Measurements from ENCODE around the gene SERPINB1. TPM values are rescaled to one million over a fixed set of nuclear protein-coding genes. Genes with fewer than 3 reads are reported as not detected.

The SERPINB1 gene
- total RNA-seq (10 to 100 TPM; 58.3 to 58.4 TPM), total RNA-seq (24.7 to 192 (median 92.0) reads per million in 172 experiments)
- 77.5 TPM for polyA plus RNA-seq (2013, experiment 1 of 2)
- polyA plus RNA-seq (2013, experiment 2 of 2): 72.0 TPM

GRCh38 chr6:2841264-2842138, at the start of gene SERPINB1:
SERPINB1 (minus strand) TSS chr6:2841863; CDS start chr6:2840586, 1,277 bp downstream.
- Histone ChIP-seq H3K9me3 (ENCODE audit: control insufficient read depth in 1 of 2, insufficient read depth in 1 of 2, low read length in 2 of 2) (no peaks in the 10 kb centered on the region), H3K4me1 (ENCODE audit: insufficient read depth, low read length) (peaks cover 43% of the 10 kb centered on the region), H3K4me3 (ENCODE audit: low read length) (peak within 1 kb of the TSS; percentile 72), H3K36me3 (ENCODE audit: insufficient read depth, low read length) (peaks cover 32% of the 10 kb centered on the region), H3K27me3 (ENCODE audit: control insufficient read depth in 1 of 2, insufficient read depth in 2 of 2, low read length in 2 of 2) (no peaks in the 10 kb centered on the region), H3K27ac (ENCODE audit: low read depth in 1 of 2, low read length in 2 of 2) (peak within 1 kb of the TSS; percentile 76)
- DNase-seq (peak; percentile 53 to 90 (median 71)), ATAC-seq (ENCODE audit: poor library complexity) (peak; percentile 76)
- no peak for TF ChIP-seq CTCF (IDR thresholded peaks at IDR 0.05)
- intact Hi-C loops (cut with DNase I, micrococcal nuclease): loop anchor here (2.0 to 5.0 kb wide), 5 partner anchors 49 to 226 kb away; partner anchors contain the start of gene RIPK1 (in 1 of the 2)
- H3K4me3 Mint-ChIP-seq: peak within 1 kb of the TSS; percentile 87
- H3K4me1 Mint-ChIP-seq (ENCODE audit: low read depth): peaks cover 70% of the 10 kb centered on the region
- peak within 1 kb of the TSS; percentile 86 for H3K27ac Mint-ChIP-seq
- H3K36me3 Mint-ChIP-seq (ENCODE audit: low read depth): peaks cover 45% of the 10 kb centered on the region
- CTCF ChIA-PET: interaction anchor here (0.9 to 2.6 kb wide), 12 partner anchors 13 to 148 kb away, joined by 3 to 12 read pairs (median 4); no protein-coding TSS in a partner anchor
- no peaks in the 10 kb centered on the region for H3K9me3 Mint-ChIP-seq
- no peaks in the 10 kb centered on the region for H3K27me3 Mint-ChIP-seq
- POLR2A ChIA-PET: interaction anchor here (0.7 to 4.6 kb wide), 38 partner anchors 8 to 227 kb away, joined by 3 to 73 read pairs (median 6); partner anchors contain the start of genes NQO2, RIPK1, SERPINB9 and WRNIP1

- Histone ChIP-seq H3K27ac (ENCODE audit: low read depth in 1 of 2, low read length in 2 of 2) (peak overlapping the region; percentile 29 to 51), H3K9me3 (ENCODE audit: control insufficient read depth in 1 of 2, insufficient read depth in 1 of 2, low read length in 2 of 2) (no peaks in the 10 kb centered on the region), H3K4me3 (ENCODE audit: low read length) (peak overlapping the region; percentile 9), H3K27me3 (ENCODE audit: control insufficient read depth in 1 of 2, insufficient read depth in 2 of 2, low read length in 2 of 2) (no peaks in the 10 kb centered on the region), H3K4me1 (ENCODE audit: insufficient read depth, low read length) (peaks cover 20% of the 10 kb centered on the region), H3K36me3 (ENCODE audit: insufficient read depth, low read length) (peaks cover 76% of the 10 kb centered on the region)
- POLR2A ChIA-PET: interaction anchor here (0.7 to 2.6 kb wide), 15 partner anchors 10 to 61 kb away, joined by 3 to 18 read pairs (median 3); partner anchors contain the start of genes SERPINB1 and SERPINB9
- DNase-seq (no peak), ATAC-seq (ENCODE audit: poor library complexity) (peak; percentile 5)
- Mint-ChIP-seq H3K4me1 (ENCODE audit: low read depth) (peaks cover 83% of the 10 kb centered on the region), H3K27me3 (no peaks in the 10 kb centered on the region), H3K9me3 (no peaks in the 10 kb centered on the region), H3K36me3 (ENCODE audit: low read depth) (peaks cover 92% of the 10 kb centered on the region), H3K27ac (peak overlapping the region; percentile 96), H3K4me3 (peak overlapping the region; percentile 81)
- intact Hi-C loops (cut with DNase I, micrococcal nuclease): loop anchor here (2.0 to 5.0 kb wide), 3 partner anchors 14 to 44 kb away; no protein-coding TSS in a partner anchor
- CTCF ChIA-PET: interaction anchor here (0.6 to 2.1 kb wide), 8 partner anchors 9 to 97 kb away, joined by 3 to 13 read pairs (median 6); partner anchors contain the start of gene SERPINB1
- TF ChIP-seq CTCF (IDR thresholded peaks at IDR 0.05): no peak
Observed at GRCh38 chr6:2890976-2891767, 49.5 kb upstream of the SERPINB1 start.
